ENCODE measurements around the gene WRAP53.

DNA sequence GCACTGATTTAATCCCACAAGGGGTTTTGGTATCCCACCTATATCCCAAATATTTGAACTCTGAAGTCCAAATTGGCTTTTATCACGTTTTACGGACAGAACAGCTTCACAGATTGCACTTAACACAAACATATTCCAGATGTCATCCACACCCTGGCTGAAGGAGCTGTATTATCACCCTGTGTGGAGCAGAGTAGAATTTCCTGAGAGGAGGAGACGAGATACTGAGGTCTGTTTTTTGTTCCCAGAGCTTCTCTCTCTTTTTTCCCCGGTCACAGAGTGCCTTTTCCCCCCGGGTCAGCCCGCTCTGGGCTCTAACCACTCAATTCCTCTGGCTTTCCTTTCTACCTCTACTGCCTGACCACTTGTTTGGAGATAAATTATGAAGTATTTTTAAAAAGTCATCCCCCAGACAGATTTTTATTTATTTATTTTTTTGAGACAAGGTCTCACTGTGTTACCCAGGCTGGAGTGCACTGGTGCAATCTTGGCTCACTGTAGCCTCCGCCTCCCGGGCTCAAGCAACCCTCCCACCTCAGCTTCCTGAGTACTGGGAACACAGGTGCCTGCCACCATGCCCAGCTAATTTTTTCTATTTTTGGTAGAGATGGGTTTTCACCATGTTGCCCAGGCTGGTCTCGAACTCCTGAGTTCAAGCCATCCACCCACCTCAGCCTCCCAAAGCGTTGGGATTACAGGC, 59.9 kb downstream of the WRAP53 start:
- TF ChIP-seq ZNF8 (CRISPR knock-in tag; IDR thresholded peaks at IDR 0.05) (no peak), BACH2 (CRISPR knock-in tag; IDR thresholded peaks at IDR 0.05; ENCODE audit: borderline replicate concordance) (no peak), ISL1 (CRISPR knock-in tag; IDR thresholded peaks at IDR 0.05) (no peak), RARB (CRISPR knock-in tag; IDR thresholded peaks at IDR 0.05) (no peak), PPARA (CRISPR knock-in tag; IDR thresholded peaks at IDR 0.05; ENCODE audit: borderline replicate concordance) (no peak), OSR1 (CRISPR knock-in tag; IDR thresholded peaks at IDR 0.05) (no peak)
- TF ChIP-seq, protein P1, sequence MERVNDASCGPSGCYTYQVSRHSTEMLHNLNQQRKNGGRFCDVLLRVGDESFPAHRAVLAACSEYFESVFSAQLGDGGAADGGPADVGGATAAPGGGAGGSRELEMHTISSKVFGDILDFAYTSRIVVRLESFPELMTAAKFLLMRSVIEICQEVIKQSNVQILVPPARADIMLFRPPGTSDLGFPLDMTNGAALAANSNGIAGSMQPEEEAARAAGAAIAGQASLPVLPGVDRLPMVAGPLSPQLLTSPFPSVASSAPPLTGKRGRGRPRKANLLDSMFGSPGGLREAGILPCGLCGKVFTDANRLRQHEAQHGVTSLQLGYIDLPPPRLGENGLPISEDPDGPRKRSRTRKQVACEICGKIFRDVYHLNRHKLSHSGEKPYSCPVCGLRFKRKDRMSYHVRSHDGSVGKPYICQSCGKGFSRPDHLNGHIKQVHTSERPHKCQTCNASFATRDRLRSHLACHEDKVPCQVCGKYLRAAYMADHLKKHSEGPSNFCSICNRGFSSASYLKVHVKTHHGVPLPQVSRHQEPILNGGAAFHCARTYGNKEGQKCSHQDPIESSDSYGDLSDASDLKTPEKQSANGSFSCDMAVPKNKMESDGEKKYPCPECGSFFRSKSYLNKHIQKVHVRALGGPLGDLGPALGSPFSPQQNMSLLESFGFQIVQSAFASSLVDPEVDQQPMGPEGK (CRISPR knock-in tag; IDR thresholded peaks at IDR 0.05; ENCODE audit: borderline replicate concordance) = no peak
